Neuronal stem cell (in vitro differentiated cells): ENCODE data around the gene TSPAN15.
A peak's percentile ranks its signal among the peaks of the same experiment; 100 is the strongest.

Experiments used
- DNase-seq: peaks from one replicate; pipeline ENCODE4 v3.0.0-alpha.2; 2013; ENCODE audit warnings: low spot score
- H2AFZ ChIP-seq: one replicate; pipeline ENCODE4 v1.6.1; 2013; ENCODE audit warnings: mild to moderate bottlenecking, low read length, inconsistent platforms
- H2AK5ac ChIP-seq: 2 replicates; pipeline ENCODE4 v1.6.1; 2013; ENCODE audit warnings: low read depth, mild to moderate bottlenecking, inconsistent platforms, low read length, moderate library complexity, mixed read lengths
- H2BK120ac ChIP-seq: 2 replicates; pipeline ENCODE4 v1.6.1; 2013; ENCODE audit warnings: low read depth, mild to moderate bottlenecking, inconsistent platforms, low read length, moderate library complexity, mixed read lengths
- H2BK12ac ChIP-seq: one replicate; pipeline ENCODE4 v1.6.1; 2013; ENCODE audit warnings: low read length, inconsistent platforms
- H2BK15ac ChIP-seq: 2 replicates; pipeline ENCODE4 v1.6.1; 2013; ENCODE audit warnings: mild to moderate bottlenecking, low read length, inconsistent platforms, mixed read lengths
- H2BK5ac ChIP-seq: one replicate; pipeline ENCODE4 v1.6.1; 2013; ENCODE audit warnings: inconsistent platforms, mild to moderate bottlenecking, low read length, moderate library complexity
- H3K14ac ChIP-seq: one replicate; pipeline ENCODE4 v1.6.1; 2013; ENCODE audit warnings: low read length, inconsistent platforms
- H3K18ac ChIP-seq: 2 replicates; pipeline ENCODE4 v1.6.1; 2013; ENCODE audit warnings: low read length, inconsistent platforms
- H3K23ac ChIP-seq: 2 replicates; pipeline ENCODE4 v1.6.1; 2013; ENCODE audit warnings: low read depth, mild to moderate bottlenecking, mixed read lengths, low read length, inconsistent platforms; ENCODE audit not compliant: poor library complexity
- H3K27ac ChIP-seq: replicated peaks from 3 replicates; pipeline ENCODE4 v1.5.1; 2013; ENCODE audit warnings: low read length, inconsistent platforms
- H3K27me3 ChIP-seq, 3 experiments: 2 replicates each; pipeline ENCODE4 v1.6.1; 2013; ENCODE audit warnings: low read length in 3 of 3, mild to moderate bottlenecking in 2 of 3, inconsistent platforms in 1 of 3, low read depth in 1 of 3, mixed read lengths in 1 of 3, moderate library complexity in 1 of 3; ENCODE audit not compliant: control insufficient read depth in 3 of 3, insufficient read depth in 3 of 3
- H3K36me3 ChIP-seq, 2 donors: replicated peaks in 1 of 2; 2 replicates each; pipeline ENCODE4 v1.6.1; 2013; ENCODE audit warnings: low read length in 2 of 2; ENCODE audit not compliant: control insufficient read depth in 2 of 2, insufficient read depth in 2 of 2
- H3K4ac ChIP-seq: 2 replicates; pipeline ENCODE4 v1.6.1; 2013; ENCODE audit warnings: inconsistent platforms, mild to moderate bottlenecking, low read length, moderate library complexity
- H3K4me1 ChIP-seq, 2 donors: 1 replicate in 1 of 2; 2 replicates in 1 of 2; pipeline ENCODE4 v1.6.1; 2013; ENCODE audit warnings: low read length in 2 of 2, low read depth in 1 of 2; ENCODE audit not compliant: control insufficient read depth in 2 of 2, insufficient read depth in 1 of 2
- H3K4me2 ChIP-seq: one replicate; pipeline ENCODE4 v1.6.1; 2013; ENCODE audit warnings: mild to moderate bottlenecking, low read length, inconsistent platforms; ENCODE audit not compliant: insufficient read depth, poor library complexity, severe bottlenecking
- H3K4me3 ChIP-seq, 2 donors: 2 replicates each; pipeline ENCODE4 v1.5.1; 2013; ENCODE audit warnings: low read length in 2 of 2, mild to moderate bottlenecking in 2 of 2, inconsistent platforms in 1 of 2, moderate library complexity in 1 of 2
- H3K79me1 ChIP-seq: one replicate; pipeline ENCODE4 v1.6.1; 2013; ENCODE audit warnings: low read depth, mild to moderate bottlenecking, inconsistent platforms, low read length, moderate library complexity
- H3K9ac ChIP-seq: one replicate; pipeline ENCODE4 v1.6.1; 2013; ENCODE audit warnings: mild to moderate bottlenecking, low read depth, low read length, inconsistent platforms; ENCODE audit not compliant: poor library complexity
- H3K9me3 ChIP-seq, 2 donors: replicated peaks in 1 of 2; 2 replicates each; pipeline versions ENCODE3 to v1.6.1; 2013; ENCODE audit warnings: low read length in 2 of 2, mild to moderate bottlenecking in 2 of 2, inconsistent platforms in 1 of 2, low read depth in 1 of 2, mixed read lengths in 1 of 2, moderate library complexity in 1 of 2; ENCODE audit not compliant: control insufficient read depth in 2 of 2, insufficient read depth in 1 of 2
- H4K8ac ChIP-seq: one replicate; pipeline ENCODE4 v1.6.1; 2013; ENCODE audit warnings: low read depth, mild to moderate bottlenecking, inconsistent platforms, low read length, moderate library complexity
- H4K91ac ChIP-seq: one replicate; pipeline ENCODE4 v1.6.1; 2013; ENCODE audit warnings: low read length, low read depth, mild to moderate bottlenecking, inconsistent platforms; ENCODE audit not compliant: poor library complexity
- WGBS, 2 donors: extraction: QIAGEN DNeasy Blood & Tissue Kit; methylation state at CpG; one replicate each; pipeline ENCODE4 v1.1.7; 2013; ENCODE audit warnings: missing lambda C conversion rate in 2 of 2, mixed read lengths in 1 of 2; ENCODE audit not compliant: insufficient read length in 2 of 2, insufficient replicate concordance in 1 of 2; ENCODE audit errors: extremely low coverage in 2 of 2; 5-methylcytosine and 5-hydroxymethylcytosine counted together

Gene TSPAN15

DNA sequence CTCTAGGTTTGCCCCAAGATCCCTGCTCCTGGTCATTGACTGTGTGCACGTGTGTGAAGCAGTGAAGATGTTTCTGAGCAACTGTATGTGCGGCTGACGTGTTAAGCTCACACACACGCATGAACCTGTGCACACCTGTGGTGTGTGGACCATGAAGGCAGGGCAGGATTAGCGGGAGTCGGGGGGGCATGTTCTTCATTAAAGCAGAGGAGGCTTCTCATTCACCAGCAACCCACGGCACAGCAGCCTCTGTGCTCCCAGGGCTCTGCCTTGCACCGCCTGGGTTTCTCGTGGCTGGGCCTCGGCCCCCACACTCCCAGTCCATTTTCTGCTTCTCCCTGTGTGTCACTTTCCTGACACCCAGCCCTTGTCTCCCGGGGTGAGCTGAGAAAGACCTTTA, 33.7 kb upstream of the TSPAN15 start:
- Histone ChIP-seq H3K14ac (no peak overlapping the region), H4K91ac (no peak overlapping the region), H3K27ac (no peak overlapping the region), H3K79me1 (no peaks in the 10 kb centered on the region), H2BK15ac (no peak overlapping the region), H2AFZ (no peak overlapping the region), H3K4me2 (no peak overlapping the region), H2AK5ac (peak overlapping the region; percentile 54), H3K4me1 (no peaks in the 10 kb centered on the region), H3K36me3 (no peaks in the 10 kb centered on the region), H3K9ac (no peak overlapping the region), H2BK12ac (no peak overlapping the region), H3K4ac (no peak overlapping the region), H3K18ac (no peak overlapping the region), H3K4me3 (no peak overlapping the region), H3K9me3 (no peaks in the 10 kb centered on the region), H2BK120ac (no peak overlapping the region), H4K8ac (no peak overlapping the region), H3K23ac (peak overlapping the region; percentile 34), H3K27me3 (peaks cover 0 to 19% (median 0%) of the 10 kb centered on the region in 3 experiments), H2BK5ac (no peak overlapping the region)
- WGBS, 2 donors = no CpG with 5 or more reads among the region's 11 CpGs
- no peak for DNase-seq

DNA sequence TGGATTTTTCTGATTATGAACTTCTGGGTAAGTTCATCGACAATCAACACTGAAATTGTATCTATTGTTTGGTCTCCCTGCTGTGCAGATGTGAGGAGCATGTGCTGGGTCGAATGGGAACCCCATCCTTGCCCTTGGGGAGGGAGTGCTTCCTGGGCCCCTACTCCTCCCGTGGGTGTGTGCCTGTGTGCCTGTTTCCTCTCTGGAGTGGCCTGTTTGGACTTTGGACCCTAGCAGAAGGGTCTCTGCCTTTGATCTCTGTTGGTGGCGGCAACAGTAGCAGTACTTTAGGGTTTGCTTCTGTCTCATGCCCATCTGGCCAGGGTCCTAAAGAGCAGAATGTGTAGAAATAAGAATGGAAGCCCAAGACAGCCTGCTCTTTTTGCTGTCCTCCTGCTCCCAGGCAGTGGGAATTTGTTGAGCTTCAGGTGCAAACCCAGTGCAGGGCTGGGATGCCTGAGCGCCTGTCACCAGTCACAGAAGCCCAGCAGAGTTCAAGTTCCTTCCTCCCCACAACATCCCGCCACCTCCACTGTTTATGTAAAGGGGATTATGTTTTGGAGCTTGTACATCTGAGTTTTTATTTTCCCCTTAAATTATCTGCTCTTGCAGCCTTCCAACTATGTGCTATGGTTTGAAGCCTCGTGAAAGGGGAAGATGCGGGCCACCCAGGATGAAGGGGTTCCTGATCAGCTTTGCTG, 33.1 kb upstream of the TSPAN15 start:
- no peak overlapping the region for H2BK15ac ChIP-seq
- DNase-seq = no peak
- H3K4me2 ChIP-seq = no peak overlapping the region
- H3K27ac ChIP-seq = no peak overlapping the region
- no peak overlapping the region for H3K23ac ChIP-seq
- no peaks in the 10 kb centered on the region for H3K79me1 ChIP-seq
- WGBS, 2 donors = no CpG with 5 or more reads among the region's 8 CpGs
- H4K8ac ChIP-seq = no peak overlapping the region
- H3K18ac ChIP-seq = no peak overlapping the region
- no peak overlapping the region for H2BK12ac ChIP-seq
- no peaks in the 10 kb centered on the region for H3K9me3 ChIP-seq
- H3K4me3 ChIP-seq = no peak overlapping the region
- H3K9ac ChIP-seq = no peak overlapping the region
- no peak overlapping the region for H2BK5ac ChIP-seq
- peaks cover 0 to 23% (median 0%) of the 10 kb centered on the region in 3 experiments for H3K27me3 ChIP-seq
- no peak overlapping the region for H2BK120ac ChIP-seq
- H3K36me3 ChIP-seq = no peaks in the 10 kb centered on the region
- no peak overlapping the region for H2AFZ ChIP-seq
- H4K91ac ChIP-seq = no peak overlapping the region
- H3K4me1 ChIP-seq = no peaks in the 10 kb centered on the region
- H3K4ac ChIP-seq = no peak overlapping the region
- no peak overlapping the region for H3K14ac ChIP-seq
- H2AK5ac ChIP-seq = no peak overlapping the region

DNA sequence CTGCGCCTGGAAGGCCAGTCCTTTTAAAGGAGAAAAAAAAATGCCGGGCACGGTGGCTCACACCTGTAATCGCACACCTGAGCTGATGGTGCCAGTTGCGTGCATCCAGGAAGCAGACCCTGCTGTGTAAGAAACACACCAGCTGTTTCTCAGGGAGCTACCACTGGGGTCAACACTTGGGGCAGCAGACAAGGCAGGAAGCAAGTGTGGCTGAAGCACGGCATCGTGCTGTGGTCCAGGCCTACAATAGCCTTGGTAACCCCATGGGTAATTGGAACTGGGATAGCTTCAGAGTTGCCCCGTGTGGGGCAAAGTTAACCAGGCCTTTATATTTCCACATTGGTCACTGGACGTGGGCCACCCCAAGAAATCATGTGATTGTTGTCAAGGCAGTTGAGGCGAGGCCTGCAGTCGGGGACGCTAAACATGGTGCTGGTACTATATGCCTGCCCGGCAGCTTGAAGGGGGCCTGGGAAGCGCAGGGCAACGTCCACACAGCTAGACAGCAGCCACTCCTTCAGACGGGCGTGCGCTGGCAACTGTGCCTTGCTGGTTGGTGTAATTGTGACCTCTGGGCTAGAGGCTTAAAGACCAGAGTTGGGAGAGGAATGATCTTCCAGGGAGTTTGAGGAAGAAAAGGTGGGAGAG, 32.0 kb upstream of the TSPAN15 start:
- no peak overlapping the region for H2BK5ac ChIP-seq
- no peak overlapping the region for H4K8ac ChIP-seq
- no peak for DNase-seq
- peak overlapping the region; percentile 35 for H3K18ac ChIP-seq
- H3K23ac ChIP-seq = no peak overlapping the region
- no peak overlapping the region for H2AFZ ChIP-seq
- H3K27ac ChIP-seq = no peak overlapping the region
- peak overlapping the region; percentile 51 for H2BK12ac ChIP-seq
- H2AK5ac ChIP-seq = no peak overlapping the region
- H3K14ac ChIP-seq = no peak overlapping the region
- no peak overlapping the region for H3K4me3 ChIP-seq
- no peaks in the 10 kb centered on the region for H3K36me3 ChIP-seq
- no peaks in the 10 kb centered on the region for H3K4me1 ChIP-seq
- H3K79me1 ChIP-seq = no peaks in the 10 kb centered on the region
- H2BK15ac ChIP-seq = peak overlapping the region; percentile 37
- H3K9ac ChIP-seq = peak overlapping the region; percentile 38
- no peak overlapping the region for H3K4ac ChIP-seq
- H2BK120ac ChIP-seq = no peak overlapping the region
- H3K4me2 ChIP-seq = no peak overlapping the region
- peaks cover 0 to 23% (median 0%) of the 10 kb centered on the region in 3 experiments for H3K27me3 ChIP-seq
- no peaks in the 10 kb centered on the region for H3K9me3 ChIP-seq
- H4K91ac ChIP-seq = no peak overlapping the region
- no CpG with 5 or more reads among the region's 18 CpGs for WGBS, 2 donors

DNA sequence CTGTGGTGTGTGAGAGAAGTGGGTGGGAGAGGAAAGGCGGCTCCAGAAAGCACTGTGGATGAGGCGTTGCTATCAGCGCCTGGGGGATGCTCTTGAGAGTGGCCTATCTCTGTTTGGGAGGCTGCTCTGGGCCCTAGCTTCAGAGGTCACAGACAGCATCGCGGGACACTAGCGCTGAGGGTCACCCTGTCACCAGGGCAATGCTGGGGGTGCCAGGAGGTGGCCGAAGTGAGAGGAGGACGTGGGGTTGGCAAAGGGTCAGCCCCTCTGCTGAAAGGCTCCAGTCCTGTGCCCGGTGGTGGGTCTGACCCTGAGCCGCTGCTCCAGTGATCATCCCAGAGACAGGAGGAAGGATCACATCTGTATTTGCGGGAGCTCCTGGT, 31.5 kb upstream of the TSPAN15 start:
- Histone ChIP-seq H3K23ac (no peak overlapping the region), H2AK5ac (no peak overlapping the region), H3K18ac (peak overlapping the region; percentile 35), H2AFZ (no peak overlapping the region), H2BK12ac (no peak overlapping the region), H4K91ac (no peak overlapping the region), H3K9ac (no peak overlapping the region), H3K14ac (no peak overlapping the region), H3K4me2 (no peak overlapping the region), H3K27ac (no peak overlapping the region), H3K79me1 (no peaks in the 10 kb centered on the region), H4K8ac (no peak overlapping the region), H2BK120ac (no peak overlapping the region), H3K4ac (no peak overlapping the region), H3K9me3 (no peaks in the 10 kb centered on the region), H3K27me3 (peaks cover 0 to 21% (median 0%) of the 10 kb centered on the region in 3 experiments), H2BK15ac (peak overlapping the region; percentile 37), H3K4me1 (no peaks in the 10 kb centered on the region), H3K4me3 (no peak overlapping the region), H2BK5ac (no peak overlapping the region), H3K36me3 (no peaks in the 10 kb centered on the region)
- no CpG with 5 or more reads among the region's 11 CpGs for WGBS, 2 donors
- DNase-seq = no peak
